Panc1 (cell line): ENCODE data around the gene LDLRAD4. TPM values are rescaled to one million over a fixed set of nuclear protein-coding genes. Genes with fewer than 3 reads are reported as not detected.

Source experiments
- ATAC-seq: fragments of 200-7000 bp; cut with Tn5 transposase; 2 replicates; pipeline ENCODE4 v1.9.1; 2020; ENCODE audit warnings: mild to moderate bottlenecking, moderate library complexity
- BruUV-seq: library from RNA; stranded (reverse); fragments of 400-500 nt; replicated peaks from 2 replicates; lab custom pipeline; 2021; lab: Mats Ljungman, UMichigan
- CTCF ChIA-PET: fragments of 300-600 bp; sonication (Branson Sonifier 250); formaldehyde crosslinking; loops from one replicate; lab custom pipeline; 2022; ENCODE audit warnings: antibody characterized with exemption; lab: Charles Lee
- POLR2A ChIA-PET: fragments of 300-600 bp; sonication (Branson Sonifier 250); formaldehyde crosslinking; loops from one replicate; lab custom pipeline; 2022; ENCODE audit warnings: antibody characterized with exemption; lab: Charles Lee
- DNase-seq: peaks from one replicate; pipeline ENCODE4 v3.0.0-alpha.2; 2010; ENCODE audit warnings: low read depth, low spot score
- H3K27ac ChIP-seq: 2 replicates; pipeline ENCODE4 v1.5.1; 2011; ENCODE audit warnings: mild to moderate bottlenecking, low read length, inconsistent platforms
- H3K27me3 ChIP-seq: fragments of 200-500 bp; sonication (Bioruptor generic); 2 replicates; pipeline ENCODE4 v1.6.0; 2014; ENCODE audit warnings: low read length, inconsistent platforms; ENCODE audit not compliant: control insufficient read depth, insufficient read depth
- H3K36me3 ChIP-seq: fragments of 200-500 bp; sonication (Bioruptor generic); 2 replicates; pipeline ENCODE4 v1.5.1; 2014; ENCODE audit warnings: inconsistent platforms, mild to moderate bottlenecking, low read length, moderate library complexity; ENCODE audit not compliant: control insufficient read depth, insufficient read depth
- H3K4me1 ChIP-seq: 2 replicates; pipeline ENCODE4 v1.5.1; 2011; ENCODE audit warnings: inconsistent platforms, mild to moderate bottlenecking, low read length, moderate library complexity; ENCODE audit not compliant: control insufficient read depth, insufficient read depth
- H3K4me3 ChIP-seq, 2 experiments: 2 replicates each; pipeline ENCODE4 v1.5.1; 2011 to 2012; ENCODE audit warnings: low read depth in 2 of 2, low read length in 2 of 2, mild to moderate bottlenecking in 2 of 2, inconsistent platforms in 1 of 2, moderate library complexity in 1 of 2
- H3K9me3 ChIP-seq: fragments of 200-500 bp; sonication (Bioruptor generic); 2 replicates; pipeline ENCODE4 v1.5.1; 2014; ENCODE audit warnings: low read depth, mild to moderate bottlenecking, inconsistent platforms, low read length, moderate library complexity; ENCODE audit not compliant: control insufficient read depth, insufficient read depth
- CTCF ChIP-seq: fragments of 450-650 bp; IDR thresholded peaks from 2 replicates; pipeline ENCODE4 v1.5.1; 2017; ENCODE audit warnings: mild to moderate bottlenecking
- POLR2AphosphoS5 ChIP-seq: IDR thresholded peaks from 2 replicates; pipeline ENCODE4 v1.6.1; 2012; ENCODE audit warnings: mild to moderate bottlenecking, low read depth, low read length, moderate library complexity
- REST ChIP-seq, 2 experiments: IDR thresholded peaks; 2 replicates each; pipeline ENCODE4 v1.6.1; 2011 to 2012; ENCODE audit warnings: low read depth in 2 of 2, control low read depth in 1 of 2, low read length in 1 of 2, mild to moderate bottlenecking in 1 of 2, moderate library complexity in 1 of 2; ENCODE audit not compliant: insufficient read depth in 1 of 2
- SIN3A ChIP-seq: IDR thresholded peaks from 2 replicates; pipeline ENCODE4 v1.6.1; 2012; ENCODE audit warnings: low read depth, mild to moderate bottlenecking, low read length, moderate library complexity, borderline replicate concordance; ENCODE audit not compliant: insufficient read depth
- TCF7L2 ChIP-seq: IDR thresholded peaks from 2 replicates; pipeline ENCODE4 v1.6.1; 2011; ENCODE audit warnings: mild to moderate bottlenecking, low read depth, low read length, inconsistent platforms
- in situ Hi-C: cut with HindIII; loops from 2 replicates; pipeline ENCODE4 v1.10.0; 2016; ENCODE audit warnings: low sequenced_read_pairs, low pct_unique_long_range_greater_than_20kb
- intact Hi-C: fragments of 100-400 bp; cut with micrococcal nuclease; formaldehyde crosslinking; loops from one replicate; pipeline ENCODE4 v1.10.0; 2022; ENCODE audit not compliant: unreplicated experiment
- total RNA-seq: library from RNA; stranded (reverse); gene quantifications from one replicate; pipeline ENCODE4 v1.2.1, GENCODE V29; 2021; ENCODE audit not compliant: unreplicated experiment

LDLRAD4 gene
- total RNA-seq, 1 experiment from 2014 or later: 0.28 TPM

GRCh38 chr18:13522861-13523660 is 304.5 kb downstream of the LDLRAD4 start:
- H3K36me3 ChIP-seq: no peaks in the 10 kb centered on the region
- DNase-seq (no peak), ATAC-seq (no peak)
- no TSS peak for BruUV-seq
- in situ Hi-C loops (no loop called here), intact Hi-C loops (no loop called here)
- no peaks in the 10 kb centered on the region for H3K9me3 ChIP-seq
- ChIA-PET CTCF (no interaction called here), POLR2A (no interaction called here)
- no peak overlapping the region for H3K27ac ChIP-seq
- TF ChIP-seq SIN3A (no peak), POLR2AphosphoS5 (no peak), TCF7L2 (no peak), REST (IDR thresholded peaks at IDR 0.05; ENCODE audit: insufficient read depth in 1 of 2, low read depth in 2 of 2, low read length in 1 of 2) (no peak), CTCF (no peak)
- no peak overlapping the region for H3K4me3 ChIP-seq
- H3K4me1 ChIP-seq: no peaks in the 10 kb centered on the region
- H3K27me3 ChIP-seq: peaks cover 15% of the 10 kb centered on the region

GRCh38 chr18:13524054-13524453 is 305.5 kb downstream of the LDLRAD4 start:
- no peaks in the 10 kb centered on the region for H3K4me1 ChIP-seq
- no peaks in the 10 kb centered on the region for H3K9me3 ChIP-seq
- H3K27me3 ChIP-seq: peaks cover 15% of the 10 kb centered on the region; the same call in 1 of the 2 replicates
- no peak overlapping the region for H3K27ac ChIP-seq
- TF ChIP-seq CTCF: no peak
- TF ChIP-seq POLR2AphosphoS5: no peak
- TF ChIP-seq SIN3A: no peak
- TF ChIP-seq TCF7L2: no peak
- TF ChIP-seq REST (IDR thresholded peaks at IDR 0.05; ENCODE audit: insufficient read depth in 1 of 2, low read depth in 2 of 2, low read length in 1 of 2): no peak
- BruUV-seq: no TSS peak
- H3K36me3 ChIP-seq: no peaks in the 10 kb centered on the region
- intact Hi-C loops (no loop called here), in situ Hi-C loops (no loop called here)
- ChIA-PET POLR2A (no interaction called here), CTCF (no interaction called here)
- no peak for ATAC-seq
- no peak overlapping the region for H3K4me3 ChIP-seq
- DNase-seq: no peak
